ENCODE results near the gene LASP1.

GRCh38 chr17:38891441-38891840, 21.6 kb downstream of the LASP1 start:
- TF ChIP-seq CTCF (IDR thresholded peaks at IDR 0.05; ENCODE audit: low read depth, low read length, poor library complexity, severe bottlenecking): no peak
- no peak for TF ChIP-seq EZH2phosphoT487 (IDR thresholded peaks at IDR 0.05; ENCODE audit: borderline replicate concordance, low read length)

All from DOHH2 (cell line).